ENCODE data around the gene USP35. TPM values are rescaled to one million over a fixed set of nuclear protein-coding genes. Genes with fewer than 3 reads are reported as not detected.

USP35 gene
- total RNA-seq, 1 experiment from 2014 or later: 8.5 TPM

- ChIA-PET POLR2A (ENCODE audit: unreplicated experiment) (no interaction called here), CTCF (no interaction called here)
- H3K79me2 ChIP-seq (ENCODE audit: low read length): no peaks in the 10 kb centered on the region
- H3K4me3 ChIP-seq (ENCODE audit: low read length): no peak overlapping the region
- H4K20me1 ChIP-seq (ENCODE audit: low read length): no peaks in the 10 kb centered on the region
- no peaks in the 10 kb centered on the region for H3K9me2 ChIP-seq (replicated peaks; ENCODE audit: low read length)
- ATAC-seq (no peak), DNase-seq (no peak)
- H3K9me3 ChIP-seq (ENCODE audit: low read length): peaks cover 8% of the 10 kb centered on the region; the same call in 1 of the 2 replicates
- H3K27me3 ChIP-seq (ENCODE audit: low read length): no peaks in the 10 kb centered on the region
- H3K4me2 ChIP-seq (ENCODE audit: low read length): no peak overlapping the region
- peaks cover 5% of the 10 kb centered on the region; the same call in 1 of the 2 replicates for H3K36me3 ChIP-seq (ENCODE audit: low read depth, low read length)
- no TSS peak for BruUV-seq (replicated peaks)
- H3K27ac ChIP-seq (ENCODE audit: low read length): no peak overlapping the region
- no peak for TF ChIP-seq EZH2 (IDR thresholded peaks at IDR 0.05; ENCODE audit: low read length, unreplicated experiment)
- no peak for TF ChIP-seq CTCF (conservative IDR thresholded peaks at IDR 0.05; ENCODE audit: low read depth, low read length)
- no peak for TF ChIP-seq EZH2phosphoT487 (IDR thresholded peaks at IDR 0.05; ENCODE audit: borderline replicate concordance, low read length)
- H3F3A ChIP-seq (ENCODE audit: low read length, unreplicated experiment): no peaks in the 10 kb centered on the region
- intact Hi-C loops (cut with micrococcal nuclease): loop anchor here (10.0 kb wide), 2 partner anchors 77 to 107 kb away; no protein-coding TSS in a partner anchor
- no peak overlapping the region for H2AFZ ChIP-seq (ENCODE audit: low read length)
- no peak overlapping the region for H3K9ac ChIP-seq (ENCODE audit: low read length)
- H3K4me1 ChIP-seq (ENCODE audit: insufficient read depth, low read length): peaks cover 4% of the 10 kb centered on the region
Measured at GRCh38 chr11:78237293-78238046, 48.8 kb downstream of the USP35 start.

GRCh38 chr11:78239781-78240180 is 51.1 kb downstream of the USP35 start:
- Histone ChIP-seq H3K79me2 (ENCODE audit: low read length) (no peaks in the 10 kb centered on the region), H3K36me3 (ENCODE audit: low read depth, low read length) (peaks cover 5% of the 10 kb centered on the region; the same call in 1 of the 2 replicates), H3K9me3 (ENCODE audit: low read length) (peaks cover 8% of the 10 kb centered on the region; the same call in 1 of the 2 replicates), H3K4me1 (ENCODE audit: insufficient read depth, low read length) (no peaks in the 10 kb centered on the region), H2AFZ (ENCODE audit: low read length) (no peak overlapping the region), H3K27ac (ENCODE audit: low read length) (no peak overlapping the region), H4K20me1 (ENCODE audit: low read length) (no peaks in the 10 kb centered on the region), H3F3A (ENCODE audit: low read length, unreplicated experiment) (no peaks in the 10 kb centered on the region), H3K9me2 (replicated peaks; ENCODE audit: low read length) (no peaks in the 10 kb centered on the region), H3K27me3 (ENCODE audit: low read length) (no peaks in the 10 kb centered on the region), H3K4me2 (ENCODE audit: low read length) (no peak overlapping the region), H3K4me3 (ENCODE audit: low read length) (no peak overlapping the region), H3K9ac (ENCODE audit: low read length) (no peak overlapping the region)
- TF ChIP-seq EZH2 (IDR thresholded peaks at IDR 0.05; ENCODE audit: low read length, unreplicated experiment) (no peak), EZH2phosphoT487 (IDR thresholded peaks at IDR 0.05; ENCODE audit: borderline replicate concordance, low read length) (no peak), CTCF (conservative IDR thresholded peaks at IDR 0.05; ENCODE audit: low read depth, low read length) (no peak)
- DNase-seq (no peak), ATAC-seq (no peak)
- POLR2A ChIA-PET (ENCODE audit: unreplicated experiment): no interaction called here
- CTCF ChIA-PET: no interaction called here
- intact Hi-C loops (cut with micrococcal nuclease): loop anchor here (10.0 kb wide), 2 partner anchors 75 to 105 kb away; no protein-coding TSS in a partner anchor
- no TSS peak for BruUV-seq (replicated peaks)

GRCh38 chr11:78241475-78241874 is 52.8 kb downstream of the USP35 start:
- H2AFZ ChIP-seq (ENCODE audit: low read length): no peak overlapping the region
- intact Hi-C loops (cut with micrococcal nuclease): no loop called here
- no TSS peak for BruUV-seq (replicated peaks)

More at GRCh38 chr11:78241475-78241874, 52.8 kb downstream of the USP35 start:
- peaks cover 8% of the 10 kb centered on the region; the same call in 1 of the 2 replicates for H3K9me3 ChIP-seq (ENCODE audit: low read length)
- DNase-seq: no peak
- no peaks in the 10 kb centered on the region for H3F3A ChIP-seq (ENCODE audit: low read length, unreplicated experiment)
- no peak overlapping the region for H3K9ac ChIP-seq (ENCODE audit: low read length)
- H3K9me2 ChIP-seq (replicated peaks; ENCODE audit: low read length): no peaks in the 10 kb centered on the region
- no peaks in the 10 kb centered on the region for H3K4me1 ChIP-seq (ENCODE audit: insufficient read depth, low read length)
- no peaks in the 10 kb centered on the region for H3K27me3 ChIP-seq (ENCODE audit: low read length)
- H3K36me3 ChIP-seq (ENCODE audit: low read depth, low read length): peaks cover 5% of the 10 kb centered on the region; the same call in 1 of the 2 replicates
- H3K4me3 ChIP-seq (ENCODE audit: low read length): no peak overlapping the region
- H3K79me2 ChIP-seq (ENCODE audit: low read length): no peaks in the 10 kb centered on the region
- TF ChIP-seq EZH2phosphoT487 (IDR thresholded peaks at IDR 0.05; ENCODE audit: borderline replicate concordance, low read length) (no peak), CTCF (conservative IDR thresholded peaks at IDR 0.05; ENCODE audit: low read depth, low read length) (no peak), EZH2 (IDR thresholded peaks at IDR 0.05; ENCODE audit: low read length, unreplicated experiment) (no peak)
- H3K27ac ChIP-seq (ENCODE audit: low read length): no peak overlapping the region
- POLR2A ChIA-PET (ENCODE audit: unreplicated experiment): no interaction called here
- no peak overlapping the region for H3K4me2 ChIP-seq (ENCODE audit: low read length)
- H4K20me1 ChIP-seq (ENCODE audit: low read length): no peaks in the 10 kb centered on the region
- CTCF ChIA-PET: no interaction called here
- ATAC-seq: no peak
